ENCODE measurements around the gene PTPN9.

DNA sequence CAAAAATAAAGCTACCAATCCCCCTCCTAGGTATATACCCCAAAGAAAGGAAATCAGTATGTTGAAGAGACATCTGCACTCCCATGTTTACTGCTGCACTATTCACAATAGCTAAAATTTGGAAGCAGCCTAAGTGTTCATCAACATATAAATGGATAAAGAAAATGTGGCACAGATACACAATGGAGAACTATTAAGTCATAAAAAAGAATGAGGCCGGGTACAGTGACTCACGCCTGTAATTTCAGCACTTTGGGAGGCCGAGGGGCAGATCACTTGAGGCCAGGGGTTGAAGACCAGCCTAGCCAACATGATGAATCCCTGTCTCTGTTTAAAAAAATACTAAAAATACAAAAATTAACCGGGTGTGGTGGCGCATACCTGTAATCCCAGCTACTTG lies 10.0 kb upstream of the PTPN9 start:
- no peak for TF ChIP-seq EZH2 (IDR thresholded peaks at IDR 0.05; ENCODE audit: borderline replicate concordance, low read length)
- TF ChIP-seq, protein P1, sequence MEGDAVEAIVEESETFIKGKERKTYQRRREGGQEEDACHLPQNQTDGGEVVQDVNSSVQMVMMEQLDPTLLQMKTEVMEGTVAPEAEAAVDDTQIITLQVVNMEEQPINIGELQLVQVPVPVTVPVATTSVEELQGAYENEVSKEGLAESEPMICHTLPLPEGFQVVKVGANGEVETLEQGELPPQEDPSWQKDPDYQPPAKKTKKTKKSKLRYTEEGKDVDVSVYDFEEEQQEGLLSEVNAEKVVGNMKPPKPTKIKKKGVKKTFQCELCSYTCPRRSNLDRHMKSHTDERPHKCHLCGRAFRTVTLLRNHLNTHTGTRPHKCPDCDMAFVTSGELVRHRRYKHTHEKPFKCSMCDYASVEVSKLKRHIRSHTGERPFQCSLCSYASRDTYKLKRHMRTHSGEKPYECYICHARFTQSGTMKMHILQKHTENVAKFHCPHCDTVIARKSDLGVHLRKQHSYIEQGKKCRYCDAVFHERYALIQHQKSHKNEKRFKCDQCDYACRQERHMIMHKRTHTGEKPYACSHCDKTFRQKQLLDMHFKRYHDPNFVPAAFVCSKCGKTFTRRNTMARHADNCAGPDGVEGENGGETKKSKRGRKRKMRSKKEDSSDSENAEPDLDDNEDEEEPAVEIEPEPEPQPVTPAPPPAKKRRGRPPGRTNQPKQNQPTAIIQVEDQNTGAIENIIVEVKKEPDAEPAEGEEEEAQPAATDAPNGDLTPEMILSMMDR (IDR thresholded peaks at IDR 0.05; ENCODE audit: low read length): no peak
